Stimulated activated naive CD8-positive, alpha-beta T cell treated with anti-CD3 and anti-CD28 coated beads, Interleukin-15, Interleukin-2, amounts not matched to agents 100 U/mL and 50 U/mL, for 24 hours (primary cell): ENCODE results near the gene MYL6B.
A peak's percentile ranks its signal among the peaks of the same experiment; 100 is the strongest.
"Not testable (repeated sequence)": the region's sequence is repeated elsewhere in the genome, so short reads cannot be mapped to it uniquely, and the experiment has no call there.

Experiments
- ATAC-seq: fragments of 150-1000 bp; cut with Tn5 transposase; one replicate; pipeline ENCODE4 v1.10.0; 2021
- DNase-seq: peaks from one replicate; pipeline ENCODE4 v3.0.0; 2021

The MYL6B gene

DNA sequence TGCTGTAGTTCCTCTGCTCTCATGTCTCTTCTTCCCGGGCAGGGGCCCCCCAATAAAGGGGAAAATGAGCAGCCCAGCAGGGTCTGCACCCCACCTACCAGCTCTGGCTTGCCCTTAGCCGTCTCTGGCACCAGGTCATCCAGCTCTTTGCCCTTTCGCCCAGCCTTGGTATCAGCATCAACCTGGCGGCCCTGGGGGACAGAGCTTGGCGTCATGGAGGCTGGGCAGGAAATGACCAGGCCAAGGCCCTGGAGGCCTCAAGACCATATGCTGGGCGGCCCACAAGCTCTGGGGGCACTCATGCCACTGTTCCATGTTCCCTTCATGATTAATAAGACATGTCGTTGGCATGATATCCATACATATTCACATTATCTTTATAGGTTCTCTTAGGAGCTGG, 20.5 kb downstream of the MYL6B start:
- no peak for ATAC-seq
- DNase-seq, result no peak

DNA sequence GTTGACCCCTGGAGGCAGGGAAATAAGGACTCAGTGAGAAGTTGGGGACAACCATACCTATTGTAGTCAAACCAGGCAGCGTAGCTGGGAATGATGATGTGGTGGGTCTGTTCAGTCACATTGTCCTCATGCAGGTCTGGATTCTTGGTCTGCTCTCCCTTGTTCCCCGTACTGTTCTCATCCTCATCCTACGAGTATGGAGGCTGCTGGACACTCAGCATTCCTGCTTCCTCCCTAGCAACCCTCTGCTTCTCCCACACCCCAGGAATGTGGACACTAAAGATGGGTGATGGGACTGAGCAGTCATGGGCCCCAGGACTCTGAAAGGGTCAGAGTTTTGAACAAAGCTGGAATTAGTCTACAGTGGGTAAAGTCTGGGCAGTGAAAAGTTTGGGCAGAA, 26.0 kb downstream of the MYL6B start:
- ATAC-seq (no peak), DNase-seq (no peak)

DNA sequence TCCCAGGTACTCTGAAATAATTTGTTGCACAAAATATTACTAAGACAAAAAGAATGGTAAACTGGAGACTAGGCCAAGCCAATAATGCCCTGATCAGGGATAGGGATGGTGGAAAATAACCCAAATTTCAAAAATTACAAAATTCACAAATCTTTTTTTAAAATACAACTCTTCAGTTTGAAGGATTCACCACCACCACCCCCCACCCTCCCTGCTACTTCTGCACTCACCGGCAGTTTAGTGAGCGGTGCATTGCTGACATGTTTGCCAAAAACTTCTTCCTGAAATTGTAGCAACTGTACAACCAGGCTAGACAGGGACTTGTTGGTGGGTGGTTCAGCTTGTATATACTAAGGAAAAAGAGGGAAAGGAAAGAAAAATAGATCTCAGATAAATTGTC, 34.6 kb downstream of the MYL6B start:
- ATAC-seq (no peak), DNase-seq (no peak)

DNA sequence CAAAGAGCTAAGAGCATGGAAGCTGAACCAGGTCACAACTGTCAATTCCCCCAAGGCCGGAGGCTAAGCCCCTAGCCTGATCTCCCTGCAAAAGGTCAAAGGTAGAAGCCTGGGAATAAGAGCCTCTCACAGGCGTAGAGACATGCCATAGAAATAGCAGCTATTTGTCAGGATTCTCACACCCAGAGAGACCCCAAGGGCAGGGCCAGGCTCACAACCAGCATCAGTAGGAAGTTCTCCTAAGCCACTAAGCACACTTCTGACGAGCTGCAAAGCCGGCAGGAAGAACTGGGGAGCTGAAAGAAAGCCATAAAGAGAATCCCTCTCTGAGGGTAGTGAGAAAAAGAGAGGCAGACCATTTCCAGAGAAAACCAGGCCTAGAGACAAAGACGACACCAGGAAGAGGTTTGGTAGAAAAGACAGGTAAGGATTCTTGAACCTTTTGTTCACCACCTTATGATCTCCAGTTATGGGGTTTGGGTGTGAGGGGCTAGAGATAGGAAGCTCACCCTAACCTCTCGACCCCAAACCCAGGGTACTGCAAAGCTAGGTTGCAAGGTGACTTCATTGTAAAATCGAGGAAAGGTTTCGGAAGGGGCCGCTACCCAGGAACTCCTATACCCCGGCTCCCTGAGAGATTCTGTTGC, 35.9 kb downstream of the MYL6B start:
- ATAC-seq (no peak), DNase-seq (no peak)

DNA sequence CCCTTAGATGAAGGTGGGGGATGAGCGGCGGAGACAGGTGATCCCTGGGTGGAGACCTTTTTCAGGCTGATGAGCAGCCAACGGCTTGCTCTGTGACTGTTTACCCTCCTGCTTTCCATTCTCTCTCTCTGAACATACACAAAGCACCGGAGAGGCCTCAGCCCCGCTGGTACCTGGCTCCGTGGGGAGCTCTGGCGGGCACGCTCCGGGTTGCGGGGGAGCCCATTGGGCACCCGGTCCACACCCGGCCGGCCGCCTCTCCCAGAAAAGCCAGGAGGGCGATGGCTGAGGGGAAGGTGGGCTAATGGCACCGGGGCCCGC, 36.4 kb downstream of the MYL6B start:
- ATAC-seq, result no peak

DNA sequence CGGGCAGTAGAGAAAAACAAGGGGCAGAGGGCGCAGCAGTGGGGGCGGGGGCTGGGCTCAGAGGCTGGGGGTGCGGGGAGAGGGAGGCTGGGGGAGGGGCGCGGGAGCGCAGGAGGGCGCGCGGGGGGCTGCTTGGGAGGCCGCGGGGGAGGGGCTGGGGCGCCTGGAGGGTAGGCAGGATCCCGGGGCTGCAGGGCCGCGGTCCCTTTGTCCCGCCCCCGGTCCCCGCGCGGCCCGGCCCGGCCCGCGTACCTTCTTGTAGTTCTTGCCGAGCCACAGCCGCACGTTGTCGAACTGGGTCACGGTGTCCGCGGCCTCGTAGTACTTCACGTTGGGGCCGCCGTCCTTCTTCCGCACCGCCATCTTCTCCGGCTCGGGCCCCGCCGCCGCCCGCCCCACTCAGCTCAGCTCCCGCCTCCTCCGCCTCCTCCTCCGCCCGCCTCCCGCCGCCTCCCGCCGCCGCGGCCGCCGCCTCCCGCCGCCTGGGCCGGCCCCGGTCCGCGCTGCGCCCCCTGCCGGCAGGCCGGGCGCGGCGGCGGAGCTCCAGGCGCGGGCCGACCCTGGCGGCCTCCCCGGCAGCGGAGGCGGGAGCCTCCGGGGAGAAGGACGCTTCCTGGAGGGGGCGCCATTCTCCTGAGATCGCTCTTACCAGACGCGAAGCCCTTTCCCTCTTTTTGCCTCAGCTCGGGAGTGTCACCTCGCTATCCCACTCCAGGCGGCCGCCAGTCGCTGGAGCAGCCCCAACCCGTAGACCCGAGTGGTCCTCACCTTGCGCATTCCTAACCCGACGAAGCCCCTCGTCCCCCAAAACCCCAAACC, 36.9 kb downstream of the MYL6B start, which contains the start of gene SMARCC2:
SMARCC2 (minus strand) TSS at position 385 of the 819 bp plus-strand sequence; CDS start at position 363, 22 bp downstream.
- DNase-seq (peak; percentile 92), ATAC-seq (peak; percentile 90)

More for the DNA sequence above, 36.4 kb downstream of the MYL6B start:
- DNase-seq, result no peak

DNA sequence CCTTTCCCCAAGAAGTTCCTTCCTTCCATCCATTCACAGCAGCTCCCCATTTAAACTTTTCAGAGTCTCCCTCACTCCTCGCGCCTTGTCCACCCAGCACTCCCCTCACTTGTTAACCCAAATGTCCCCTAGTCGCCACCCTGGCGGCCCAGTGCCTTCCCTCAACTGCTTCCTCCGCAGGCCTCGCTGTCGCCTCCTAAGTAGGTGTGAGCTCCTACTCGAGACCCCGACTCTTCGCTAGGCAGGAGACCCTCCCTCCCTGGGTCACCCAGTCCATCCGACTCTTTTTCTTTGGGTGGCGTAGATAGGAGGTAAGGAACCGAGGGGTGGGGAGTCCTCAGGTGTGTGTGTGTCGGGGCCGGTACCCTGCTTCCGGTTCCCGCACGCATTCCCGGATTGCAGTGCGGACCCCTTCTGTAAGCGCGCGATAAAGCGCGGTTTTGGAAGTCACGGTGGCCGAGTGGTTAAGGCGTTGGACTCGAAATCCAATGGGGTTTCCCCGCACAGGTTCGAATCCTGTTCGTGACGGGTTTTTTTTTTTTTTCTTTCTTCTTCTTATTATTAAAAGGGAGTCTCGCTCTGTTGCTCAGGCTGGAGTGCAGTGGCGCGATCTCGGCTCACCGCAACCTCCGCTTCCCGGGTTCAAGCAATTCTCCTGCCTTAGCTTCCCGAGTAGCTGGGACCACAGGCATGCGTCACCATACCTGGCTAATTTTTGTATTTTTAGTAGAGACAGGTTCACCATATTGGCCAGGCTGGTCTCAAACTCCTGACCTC, 37.7 kb downstream of the MYL6B start:
- ATAC-seq, result peak; percentile 62
- peak; percentile 90 for DNase-seq

DNA sequence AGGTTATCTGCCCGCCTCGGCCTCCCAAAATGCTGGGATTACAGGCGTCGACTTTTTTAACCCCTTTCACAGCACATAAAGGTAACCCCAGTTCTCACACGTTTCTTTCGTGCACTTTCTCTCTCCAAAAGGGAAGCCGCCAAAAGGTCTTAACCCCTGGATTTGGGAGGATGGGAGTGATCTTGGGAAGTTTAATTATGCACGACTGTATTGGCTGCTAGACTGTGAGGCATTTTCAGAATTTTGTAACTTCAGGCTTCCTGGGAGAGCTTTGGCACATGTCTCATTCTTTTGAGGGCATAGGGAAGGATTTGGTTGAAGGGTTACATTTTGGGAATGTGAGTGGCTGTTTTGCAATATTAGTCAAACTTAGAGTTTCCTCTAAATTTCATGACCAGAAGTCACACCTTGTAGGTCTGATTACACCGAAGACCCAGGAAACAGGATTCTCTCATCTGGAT, 38.3 kb downstream of the MYL6B start:
- DNase-seq (no peak), ATAC-seq (no peak)

DNA sequence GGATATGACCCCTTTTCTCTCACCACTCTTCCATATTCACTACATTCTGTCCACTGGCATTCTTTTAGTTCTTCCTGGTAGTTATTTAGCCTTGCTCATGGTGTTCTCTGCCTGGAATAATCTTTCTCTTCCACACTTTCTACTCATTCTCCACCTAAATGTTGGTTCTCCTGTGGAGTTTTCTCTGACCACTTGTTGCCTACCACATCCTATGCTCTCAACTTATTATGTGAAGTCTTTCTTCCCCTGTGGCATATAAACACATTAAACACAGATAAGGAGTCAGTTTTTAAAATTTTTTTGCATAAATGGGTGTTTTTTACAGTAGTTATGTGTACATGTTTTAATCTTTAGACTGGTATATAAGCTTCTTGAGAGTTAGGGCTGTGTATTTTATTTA, 40.2 kb downstream of the MYL6B start:
- ATAC-seq (no peak), DNase-seq (no peak)

DNA sequence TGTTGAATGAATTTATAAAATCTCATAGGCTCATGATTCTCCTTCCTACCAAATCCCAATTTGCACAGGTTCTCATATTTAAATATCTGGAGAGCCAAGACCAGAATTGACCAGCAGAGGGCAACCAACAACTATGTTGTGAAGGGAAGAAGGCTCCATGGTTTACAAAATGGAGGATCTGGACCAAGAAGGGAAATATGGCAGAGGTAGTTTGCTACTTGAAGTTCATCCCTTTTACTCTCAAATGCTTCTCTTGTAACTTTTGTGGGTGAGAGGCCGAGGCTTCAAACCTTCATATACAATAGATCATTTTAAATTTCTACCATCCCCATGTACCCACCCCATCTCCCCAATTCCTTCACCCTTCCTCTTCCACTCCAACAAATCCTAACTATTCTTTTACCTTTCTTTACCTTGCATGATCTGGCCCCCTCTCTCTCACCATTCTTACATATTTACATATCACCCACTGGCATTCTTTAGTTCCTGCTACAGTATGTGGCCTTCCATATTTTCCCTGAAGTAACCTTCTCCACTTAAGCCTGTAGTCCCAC, 40.7 kb downstream of the MYL6B start:
- no peak for ATAC-seq
- peak; percentile 83 for DNase-seq

DNA sequence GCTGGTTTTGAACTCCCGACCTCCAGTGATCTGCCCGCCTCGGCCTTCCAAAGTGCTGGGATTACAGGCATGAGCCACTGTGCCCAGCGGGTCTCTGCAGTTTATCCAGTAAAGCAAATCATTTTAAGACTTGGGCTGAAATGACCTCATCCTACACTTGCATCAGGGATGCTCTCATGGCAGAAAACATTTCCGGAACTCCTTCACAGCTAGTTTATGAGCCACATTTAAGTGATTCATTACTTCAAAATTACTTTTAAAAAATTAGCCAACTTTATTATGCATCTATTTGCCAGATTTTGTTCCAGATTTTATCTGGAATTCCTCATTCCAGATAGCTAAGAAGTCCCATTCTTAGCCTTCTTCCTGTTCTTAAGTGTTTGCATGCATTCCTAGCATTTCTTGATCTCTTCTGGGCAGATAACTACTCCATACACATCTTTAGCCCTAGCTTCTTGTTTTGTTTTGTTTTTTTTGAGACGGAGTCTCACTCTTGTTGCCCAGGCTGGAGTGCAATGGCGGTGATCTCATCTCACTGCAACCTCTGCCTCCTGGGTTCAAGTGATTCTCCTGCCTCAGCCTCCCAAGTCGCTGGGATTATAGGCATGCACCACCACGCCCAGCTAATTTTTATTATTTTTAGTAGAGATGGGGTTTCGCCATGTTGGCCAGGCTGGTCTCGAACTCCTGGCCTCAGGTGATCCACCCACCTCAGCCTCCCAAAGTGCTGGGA, 44.6 kb downstream of the MYL6B start:
- ATAC-seq, DNase-seq: not testable (repeated sequence)

DNA sequence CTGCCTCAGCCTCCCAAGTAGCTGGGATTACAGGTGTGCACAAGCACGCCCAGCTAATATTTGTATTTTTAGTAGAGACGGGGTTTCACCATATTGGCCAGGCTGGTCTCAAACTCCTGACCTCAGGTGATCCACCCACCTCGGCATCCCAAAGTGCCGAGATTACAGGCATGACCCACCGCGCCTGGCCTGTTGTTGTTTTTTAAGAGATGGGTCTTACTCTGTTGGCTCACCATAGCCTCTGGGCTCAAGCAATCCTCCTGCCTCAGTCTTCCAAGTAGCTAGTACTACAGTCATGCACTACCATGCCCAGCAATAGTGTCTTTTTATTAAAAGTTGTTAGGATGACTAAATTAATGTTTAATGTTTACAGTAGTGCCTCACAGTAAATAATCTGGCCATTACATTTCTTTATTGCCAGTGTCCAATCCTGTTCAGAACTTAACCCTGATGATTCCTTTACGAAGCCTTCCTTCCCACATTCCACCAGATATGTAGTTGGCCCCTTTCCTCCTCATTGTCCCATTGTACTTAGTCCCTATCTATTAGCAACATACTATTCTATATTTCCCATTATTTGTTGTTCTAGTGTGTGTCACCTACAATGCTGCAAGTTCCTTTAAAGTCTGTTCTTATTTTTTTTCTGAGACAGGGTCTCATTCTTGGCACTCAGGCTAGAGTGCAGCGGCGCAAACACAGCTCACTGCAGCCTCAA, 45.7 kb downstream of the MYL6B start:
- DNase-seq, result no peak
- no peak for ATAC-seq

DNA sequence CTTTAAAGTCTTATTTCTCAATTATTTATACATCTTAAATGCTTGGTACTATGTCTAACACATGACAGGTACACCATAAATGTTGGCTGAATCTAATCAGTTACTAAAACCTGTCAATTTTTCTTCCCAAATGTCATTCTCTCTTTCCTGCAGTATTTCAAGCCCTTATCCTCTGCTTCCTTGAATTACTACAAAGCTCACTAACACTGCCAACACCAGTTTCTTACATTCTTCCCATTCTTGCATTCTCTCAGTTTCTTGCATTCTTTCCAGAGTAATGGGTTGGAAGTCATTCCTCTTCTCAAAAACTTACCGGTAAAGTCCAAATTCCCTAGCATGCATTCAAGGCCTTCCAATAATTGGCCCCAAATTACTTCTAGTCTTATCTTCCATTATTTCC, 46.4 kb downstream of the MYL6B start:
- ATAC-seq (no peak), DNase-seq (no peak)

DNA sequence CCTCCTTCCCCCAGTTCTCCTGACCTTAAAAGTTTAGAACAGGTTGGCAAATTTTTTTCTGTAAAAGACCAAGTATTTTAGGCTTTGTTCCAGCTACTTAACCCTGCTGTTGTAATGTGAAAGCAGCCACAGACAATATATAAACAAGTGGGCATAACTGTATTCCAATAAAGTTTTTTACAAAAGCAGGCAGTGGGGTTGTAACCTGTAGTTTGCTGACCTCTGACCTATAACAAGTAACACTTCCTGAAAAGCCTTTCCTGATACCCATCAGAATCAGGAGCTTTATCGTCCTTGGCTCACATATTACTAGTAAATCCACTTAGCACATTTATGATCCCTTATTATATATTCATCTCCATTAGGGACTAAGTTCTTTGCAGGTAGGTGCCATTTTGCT, 50.0 kb downstream of the MYL6B start:
- DNase-seq (no peak), ATAC-seq (no peak)

DNA sequence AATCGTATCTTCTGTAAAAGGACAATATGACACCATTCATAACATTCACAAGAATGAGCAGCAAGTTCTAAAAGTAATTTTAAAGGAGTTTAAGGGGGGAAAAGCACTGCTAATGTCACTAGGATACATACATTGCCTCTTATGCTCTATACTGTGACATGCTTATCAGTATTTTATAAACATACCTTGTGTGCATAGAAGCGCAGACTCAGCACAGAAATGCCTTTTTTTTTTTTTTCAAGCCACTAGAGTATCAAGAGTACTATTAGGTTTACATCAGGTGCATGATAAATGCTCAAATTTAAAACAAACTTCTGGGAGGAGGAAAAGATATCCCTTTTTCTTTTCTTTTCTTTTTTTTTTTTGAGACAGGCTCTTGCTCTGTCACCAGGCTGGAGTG, 50.5 kb downstream of the MYL6B start:
- ATAC-seq, result no peak
- no peak for DNase-seq

DNA sequence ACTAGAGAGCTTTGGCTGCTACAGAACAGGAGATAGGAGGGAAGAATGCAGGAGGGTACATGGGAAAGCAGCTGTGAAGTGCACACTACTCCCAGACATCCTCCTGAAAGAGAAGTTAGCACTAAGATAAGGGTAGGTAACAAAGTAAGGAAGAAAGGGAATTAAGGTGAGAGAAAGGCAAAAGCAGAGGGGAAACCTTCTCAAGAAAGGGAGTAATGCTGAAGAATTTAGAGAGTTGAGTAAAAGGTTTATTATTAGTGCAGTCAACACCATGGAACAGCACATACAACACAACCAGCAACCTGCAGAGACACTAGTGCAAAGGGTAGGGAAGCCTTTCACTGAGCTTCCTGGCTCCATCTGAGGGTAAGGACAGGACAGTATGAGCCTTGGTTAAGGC, 51.9 kb downstream of the MYL6B start:
- DNase-seq (no peak), ATAC-seq (no peak)

DNA sequence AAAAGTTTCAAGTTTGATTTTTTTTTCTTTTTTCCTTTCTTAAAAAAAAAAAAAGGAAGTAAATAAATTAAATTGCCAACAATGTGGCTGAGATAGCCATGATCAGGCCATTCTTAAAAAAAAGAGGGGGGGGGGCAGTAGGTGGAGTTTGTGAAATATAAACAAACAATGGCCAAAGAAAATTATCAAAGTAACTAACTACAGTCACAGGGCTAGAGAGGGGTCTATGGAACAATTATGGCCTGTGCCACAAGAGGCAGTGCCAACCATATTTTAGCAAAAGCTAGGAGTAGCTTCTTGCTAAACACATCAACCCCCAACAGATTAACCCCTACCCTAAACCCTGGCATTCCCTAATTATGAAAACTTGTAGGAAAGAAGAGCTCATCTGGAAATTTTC, 53.1 kb downstream of the MYL6B start:
- ATAC-seq, result no peak

DNA sequence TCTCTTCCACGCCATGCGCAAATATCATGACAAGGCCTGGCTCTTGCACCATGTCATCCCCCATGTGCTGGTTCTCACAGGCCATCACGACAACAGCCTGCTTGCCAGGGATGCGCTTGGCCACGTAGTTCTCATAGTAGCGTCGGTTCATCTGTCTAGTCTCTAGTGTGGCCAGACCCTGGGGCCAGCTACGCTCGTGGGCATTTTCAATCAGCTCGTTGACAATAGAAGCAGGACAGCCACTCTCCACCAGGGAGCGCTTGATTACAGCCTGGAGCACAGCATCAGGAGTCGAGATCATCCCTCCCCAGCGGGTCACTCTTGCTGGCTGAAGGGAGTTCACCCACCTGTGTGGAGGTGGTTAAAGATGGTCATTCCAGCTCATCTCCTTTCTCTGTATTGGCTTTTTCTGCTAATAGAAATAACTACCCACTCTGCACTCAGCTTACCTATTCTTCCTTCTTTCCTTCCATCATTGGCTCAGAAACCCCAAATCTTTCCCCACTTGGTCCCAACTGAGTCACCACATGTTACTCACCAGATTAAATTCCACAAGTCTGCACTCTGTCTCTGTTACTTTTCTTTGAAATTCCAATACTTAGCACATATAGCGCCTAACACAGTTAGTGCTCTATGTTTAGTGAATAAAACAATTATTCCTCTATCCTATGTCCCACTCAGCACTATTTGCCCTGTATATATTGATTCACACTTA, 54.2 kb downstream of the MYL6B start:
- DNase-seq (peak; percentile 50), ATAC-seq (peak; percentile 70)

More for the DNA sequence above, 53.1 kb downstream of the MYL6B start:
- no peak for DNase-seq
